GM18505 (cell line): Measurements from ENCODE around the gene CCDC179.

Experiments used
- ATAC-seq: cut with Tn5 transposase; IDR thresholded peaks from one replicate; pipeline ENCODE4 v1.9.1; 2021; ENCODE audit not compliant: unreplicated experiment
- POLR2A ChIP-seq: IDR thresholded peaks from 4 replicates; pipeline ENCODE4 v1.6.1; 2011; ENCODE audit warnings: borderline replicate concordance; ENCODE audit not compliant: insufficient read depth, insufficient read length; ENCODE audit errors: extremely low read depth

Gene CCDC179

DNA sequence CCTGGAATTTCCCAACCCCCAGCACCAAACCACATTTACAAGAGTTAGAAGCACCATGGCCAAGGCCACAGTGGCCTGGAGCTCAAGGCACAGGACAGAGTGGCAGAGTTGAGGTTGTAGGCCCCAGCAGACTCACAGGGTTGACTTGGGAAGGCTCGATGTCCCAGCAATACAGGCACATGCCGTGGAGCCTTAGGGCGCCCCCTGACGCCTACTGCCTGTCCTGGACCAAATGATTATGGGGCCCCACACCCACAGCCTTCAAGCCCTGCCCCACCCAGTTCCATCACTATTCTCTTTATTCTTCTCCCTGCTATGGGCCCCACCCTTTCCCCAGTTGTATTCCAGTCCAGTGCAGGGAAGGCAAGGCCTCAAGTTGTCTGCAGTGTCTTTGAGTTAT is at the start of gene CCDC179:
CCDC179 (minus strand) TSS at position 234 of the 400 bp plus-strand sequence; CDS start at position 181, 53 bp downstream.
- ATAC-seq: no peak
- TF ChIP-seq POLR2A: no peak

DNA sequence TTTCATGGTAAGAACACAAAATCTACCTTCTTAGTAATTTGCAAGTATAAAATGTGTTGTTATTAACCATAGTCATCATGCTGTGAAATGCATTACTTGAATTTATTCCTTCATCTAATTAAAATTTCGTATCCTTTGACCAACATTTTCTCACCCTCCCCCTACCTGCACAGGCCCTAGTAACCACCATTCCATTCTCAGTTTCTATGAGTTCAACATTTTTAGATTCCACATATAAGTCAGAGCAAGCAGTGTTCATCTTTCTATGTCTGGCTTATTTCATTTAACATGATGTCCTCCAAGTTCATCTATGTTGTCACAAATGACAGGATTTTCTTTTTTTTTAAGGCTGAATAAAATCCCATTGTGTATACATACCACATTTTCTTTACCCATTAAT is 43.5 kb upstream of the CCDC179 start:
- ATAC-seq: no peak

DNA sequence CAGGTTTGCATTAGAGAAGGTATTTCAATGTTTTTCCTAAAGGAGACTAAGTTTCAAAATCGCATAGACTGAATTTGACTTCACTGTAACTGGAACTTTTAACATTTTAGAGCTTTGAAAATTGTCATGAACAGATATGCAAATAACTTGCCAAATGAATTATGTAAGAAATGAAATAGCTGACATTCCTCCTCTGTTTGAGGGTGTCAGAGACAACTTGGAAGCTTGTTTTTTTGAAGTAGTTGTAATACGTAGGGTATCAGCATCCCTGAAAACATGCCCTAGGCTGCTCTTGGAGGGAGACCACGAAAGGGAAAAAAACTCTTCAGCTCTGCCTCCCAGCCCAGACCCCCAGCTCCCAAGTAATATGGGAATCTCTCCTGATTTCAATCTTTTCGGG is 41.3 kb upstream of the CCDC179 start:
- ATAC-seq: no peak
- TF ChIP-seq POLR2A: no peak

More for the DNA sequence above, 43.5 kb upstream of the CCDC179 start:
- no peak for TF ChIP-seq POLR2A

DNA sequence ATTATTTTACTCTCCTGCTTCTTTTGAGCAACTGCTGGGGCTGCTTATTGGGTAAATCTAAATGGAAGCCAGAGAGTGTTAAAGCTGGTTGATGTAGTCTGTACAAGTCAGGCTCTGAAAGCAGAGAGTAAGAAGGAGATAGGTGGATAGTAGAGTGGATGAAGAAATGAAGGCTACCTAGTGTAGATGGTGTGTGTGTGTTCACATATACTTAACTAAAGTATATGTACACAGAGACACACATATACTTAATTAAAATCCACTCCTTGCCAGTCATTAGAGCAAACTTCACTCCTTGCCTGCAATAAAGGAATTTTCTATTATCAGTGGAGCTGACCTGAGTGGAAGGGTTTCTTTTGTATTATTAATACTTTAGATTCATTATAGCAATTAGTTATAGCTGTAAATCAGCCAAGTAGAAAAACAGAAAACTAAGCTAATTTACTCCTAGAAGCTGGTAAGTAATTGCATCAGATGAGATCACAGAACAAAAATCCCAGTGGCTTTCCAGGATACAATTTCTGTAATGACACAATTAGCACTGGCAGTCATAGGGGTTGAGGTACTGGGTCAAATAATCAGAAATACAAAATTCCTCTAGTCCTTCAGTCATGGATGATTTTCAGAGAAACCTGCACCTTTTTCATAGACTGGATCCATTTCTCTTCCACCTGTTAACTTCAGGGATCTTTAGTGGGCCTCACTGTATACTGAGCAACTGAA is 40.7 kb upstream of the CCDC179 start:
- no peak for TF ChIP-seq POLR2A
- no peak for ATAC-seq

DNA sequence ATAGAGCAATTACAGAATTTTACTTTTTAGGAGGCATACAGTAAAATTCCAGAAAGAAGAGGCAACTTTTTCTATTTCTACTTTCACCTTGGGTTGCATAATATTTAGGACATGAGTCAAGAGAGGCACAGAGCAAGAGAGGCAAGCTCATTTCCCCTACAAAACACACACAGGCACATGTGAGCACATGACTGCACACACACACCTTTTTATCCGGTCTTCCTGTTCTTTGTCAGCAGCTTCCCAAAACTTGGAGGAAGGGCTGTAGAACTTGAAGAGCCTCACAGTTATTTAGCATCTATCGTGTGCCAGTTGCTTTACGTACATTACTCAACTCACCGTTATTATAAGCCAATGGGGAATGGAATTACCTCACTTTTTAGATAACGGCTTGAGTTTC is 37.8 kb upstream of the CCDC179 start:
- no peak for ATAC-seq
- no peak for TF ChIP-seq POLR2A

DNA sequence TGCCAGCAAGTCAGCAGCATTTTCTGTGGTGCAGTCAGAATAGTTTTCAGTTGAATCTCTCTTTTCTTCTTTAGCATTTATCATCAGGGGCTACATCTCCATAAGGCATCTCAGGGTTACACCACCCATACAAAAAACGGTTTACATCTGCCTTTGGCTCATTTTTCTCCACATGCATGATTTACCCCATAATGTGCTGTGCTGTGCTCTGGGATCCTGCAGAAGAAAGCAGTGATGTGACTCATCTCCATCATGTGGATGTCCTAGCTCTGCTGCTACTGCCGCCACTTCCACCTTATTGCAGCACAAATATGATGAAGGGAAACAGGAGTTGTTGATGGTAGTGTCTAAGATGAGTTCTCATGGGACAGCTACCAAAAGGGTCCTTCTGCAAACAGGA is 30.0 kb upstream of the CCDC179 start:
- no peak for ATAC-seq
- no peak for TF ChIP-seq POLR2A

DNA sequence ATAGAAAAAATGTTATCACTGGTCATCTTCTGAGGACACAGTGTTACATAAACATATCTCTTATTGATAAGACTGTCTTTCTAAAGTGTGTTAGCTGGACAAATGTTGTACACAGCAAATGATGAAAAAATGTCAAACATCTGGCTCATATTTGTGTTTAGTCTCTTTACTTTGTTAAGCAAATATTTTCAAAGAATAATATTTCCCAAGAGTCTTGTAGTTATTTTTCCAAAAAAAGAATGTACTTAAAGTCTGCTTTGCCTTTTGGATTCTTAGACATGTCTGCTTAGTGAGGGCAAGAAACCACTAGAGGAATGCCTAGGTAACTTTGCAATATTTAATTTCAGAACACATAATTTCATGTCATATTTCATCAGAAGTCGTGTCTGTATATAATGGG is 23.9 kb upstream of the CCDC179 start:
- TF ChIP-seq POLR2A: no peak
- ATAC-seq: no peak

DNA sequence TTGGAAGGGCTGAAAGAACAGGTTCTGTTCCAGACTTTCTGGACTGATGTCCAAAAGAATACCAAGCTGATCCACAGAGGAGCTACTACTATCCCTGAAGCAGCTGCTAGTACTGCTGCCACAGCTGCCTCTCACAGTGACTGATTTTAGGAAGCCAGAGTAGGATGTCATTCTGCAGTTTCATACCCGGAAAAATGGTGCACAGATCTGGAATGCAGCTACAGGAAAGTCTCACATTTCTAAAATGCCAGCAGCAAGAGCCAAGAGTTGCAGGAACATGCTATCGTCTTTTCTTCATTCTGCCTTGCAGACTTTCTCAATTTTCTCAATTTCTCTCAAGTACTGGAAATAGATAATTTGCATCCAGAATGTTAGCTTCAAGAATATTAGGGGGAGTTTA is 19.4 kb upstream of the CCDC179 start:
- ATAC-seq: no peak
- TF ChIP-seq POLR2A: no peak

DNA sequence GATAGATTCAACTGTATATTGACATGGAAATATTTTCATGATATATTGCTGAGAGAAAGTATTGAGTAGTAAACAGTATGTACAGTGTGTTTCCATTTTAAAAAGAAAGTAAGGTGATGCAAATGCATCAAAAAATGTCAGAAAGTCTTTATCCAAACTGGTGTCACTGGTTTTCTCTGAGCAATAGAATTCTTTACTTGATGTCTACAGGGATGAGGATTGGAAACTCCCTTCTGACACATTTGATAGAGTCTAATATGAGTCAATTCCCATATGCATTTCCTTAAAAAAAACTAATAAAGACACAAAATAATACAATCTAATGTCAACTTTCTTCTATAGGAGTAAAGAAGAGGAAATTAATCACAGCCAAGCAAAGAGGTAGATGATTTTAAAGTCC is 18.3 kb upstream of the CCDC179 start:
- ATAC-seq: no peak
- TF ChIP-seq POLR2A: no peak

DNA sequence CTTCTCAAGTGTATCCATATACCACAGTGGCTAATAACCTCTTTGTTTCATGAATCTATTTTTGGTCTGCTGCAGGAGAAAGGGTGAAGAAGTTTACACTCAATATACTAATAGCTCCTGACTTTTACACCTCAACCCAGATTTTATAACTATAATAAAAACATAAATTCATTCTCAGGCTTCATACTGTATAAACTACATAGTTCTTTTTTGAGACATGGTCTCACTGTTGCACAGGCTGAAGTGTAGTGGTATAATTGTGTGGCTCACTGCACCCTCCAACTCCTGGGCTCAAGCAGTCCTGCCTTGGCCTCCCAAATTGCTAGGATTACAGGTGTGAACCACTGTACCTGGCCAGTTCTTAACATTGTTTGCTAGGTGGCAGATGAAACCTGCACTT is 17.8 kb upstream of the CCDC179 start:
- ATAC-seq: no peak
- no peak for TF ChIP-seq POLR2A

DNA sequence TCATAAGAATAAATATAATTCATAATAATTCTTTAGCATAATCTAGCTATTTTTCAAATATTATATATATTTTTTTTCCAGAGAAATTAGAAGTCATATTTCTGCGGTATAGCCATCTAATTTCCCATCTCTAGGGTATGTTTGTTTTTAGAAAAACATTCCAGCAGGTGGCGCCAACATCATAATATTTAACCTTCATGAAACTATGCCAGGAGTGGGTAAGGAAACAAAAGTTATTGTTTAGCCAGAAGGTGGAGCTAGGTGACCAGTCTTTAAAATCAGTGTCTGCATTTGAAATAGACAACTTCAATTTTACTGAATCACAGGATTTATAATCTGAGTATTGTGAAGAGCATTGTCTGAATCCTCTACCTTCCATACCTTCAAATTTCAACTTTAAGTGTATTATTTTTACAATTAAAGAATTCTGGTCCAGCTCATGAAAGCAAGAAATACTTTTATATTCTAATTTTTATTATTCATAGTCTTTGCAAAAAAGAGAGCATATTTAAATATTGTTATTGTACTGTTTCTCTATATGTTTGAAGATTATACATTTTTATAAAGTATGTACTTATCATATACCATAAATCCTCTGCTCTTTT is 15.7 kb upstream of the CCDC179 start:
- no peak for TF ChIP-seq POLR2A
- ATAC-seq: peak; percentile 99

DNA sequence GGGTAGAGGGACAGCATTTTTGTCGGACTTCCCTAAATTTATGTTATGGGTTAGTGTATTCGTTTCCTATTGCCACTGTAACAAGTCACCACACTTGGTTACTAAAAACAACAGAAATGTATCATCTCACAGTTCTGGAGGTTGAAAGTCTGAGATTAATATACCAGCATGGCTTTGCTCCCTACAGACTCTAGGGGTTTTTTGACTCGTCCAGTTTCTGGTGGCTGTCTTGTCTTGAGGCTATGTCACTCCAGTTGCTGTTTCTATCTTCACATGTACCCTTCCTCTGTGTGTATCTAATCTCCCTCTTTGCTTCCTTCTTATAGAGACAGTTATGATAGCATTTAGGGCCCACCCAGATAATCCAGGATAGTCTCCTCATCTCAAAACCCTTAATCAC is 9.1 kb upstream of the CCDC179 start:
- TF ChIP-seq POLR2A: no peak
- ATAC-seq: no peak

DNA sequence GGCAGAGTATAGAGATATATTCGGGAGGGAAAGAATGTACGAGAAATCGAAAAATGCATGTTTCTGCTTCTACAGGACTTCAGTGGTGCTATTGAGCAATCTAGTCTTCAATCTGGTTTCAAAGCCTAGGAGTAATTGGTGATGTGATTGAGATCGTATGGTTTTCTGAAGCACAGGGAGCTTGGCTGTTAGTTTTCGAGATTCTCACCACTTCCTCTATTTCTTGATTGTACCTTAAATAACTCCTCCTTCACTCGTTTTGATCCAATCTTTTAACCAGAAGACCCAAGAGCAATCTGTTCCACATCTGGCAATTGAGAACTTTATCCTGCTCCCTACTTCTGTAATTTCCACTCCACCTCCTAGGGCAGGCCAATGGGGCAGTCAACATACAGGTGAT is 518 bp downstream of the CCDC179 start:
- no peak for ATAC-seq
- TF ChIP-seq POLR2A: no peak

DNA sequence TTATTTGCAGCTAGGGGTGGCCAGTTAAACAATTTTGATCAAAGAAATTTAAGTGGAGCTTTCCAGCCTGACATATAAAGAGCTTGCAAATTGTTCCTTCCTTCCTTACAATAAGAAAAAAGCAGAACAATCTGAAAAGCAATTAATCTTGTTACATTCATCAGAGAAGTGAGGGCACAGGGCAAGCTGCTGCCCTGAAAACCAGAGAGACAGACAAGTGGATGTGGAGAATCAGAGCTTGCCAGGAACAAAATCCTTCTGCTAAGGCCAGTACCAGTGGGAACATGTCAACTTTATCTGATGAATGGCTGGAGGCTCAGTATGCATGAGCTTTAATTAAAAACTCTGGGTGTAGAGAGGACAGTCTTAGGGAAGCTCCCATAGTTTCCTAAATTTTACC is 8.8 kb downstream of the CCDC179 start:
- TF ChIP-seq POLR2A: no peak
- ATAC-seq: no peak
